Measurements from ENCODE around the gene DYNLL1.
"Not testable (repeated sequence)": the region's sequence is repeated elsewhere in the genome, so short reads cannot be mapped to it uniquely, and the experiment has no call there.

Gene DYNLL1

GRCh38 chr12:120495731-120496412 lies at the start of gene DYNLL1:
Gene DYNLL1 (plus strand): TSS chr12:120496113. CDS start chr12:120496422, 309 bp downstream.
- peak; percentile 99 for DNase-seq

- not testable (repeated sequence) for DNase-seq
Observed at GRCh38 chr12:120446844-120447178, 49.1 kb upstream of the DYNLL1 start.

GRCh38 chr12:120447992-120448391 lies 47.9 kb upstream of the DYNLL1 start:
- DNase-seq, result no peak

GRCh38 chr12:120452524-120452923 lies 43.4 kb upstream of the DYNLL1 start:
- DNase-seq, result not testable (repeated sequence)

GRCh38 chr12:120453060-120453750 lies 42.7 kb upstream of the DYNLL1 start:
- no peak for DNase-seq

- DNase-seq, result no peak
Observed at GRCh38 chr12:120453977-120454376, 41.9 kb upstream of the DYNLL1 start.

GRCh38 chr12:120455302-120455701 lies 40.6 kb upstream of the DYNLL1 start:
- no peak for DNase-seq

- DNase-seq, result no peak
Observed at GRCh38 chr12:120457133-120457532, 38.8 kb upstream of the DYNLL1 start.

GRCh38 chr12:120460157-120460556 lies 35.8 kb upstream of the DYNLL1 start:
- DNase-seq, result no peak

GRCh38 chr12:120462099-120462640 lies 33.7 kb upstream of the DYNLL1 start:
- DNase-seq, result no peak

GRCh38 chr12:120463712-120464111 lies 32.2 kb upstream of the DYNLL1 start:
- no peak for DNase-seq

- no peak for DNase-seq
Observed at GRCh38 chr12:120465756-120466155, 30.2 kb upstream of the DYNLL1 start.

GRCh38 chr12:120466560-120467315 lies 29.2 kb upstream of the DYNLL1 start:
- DNase-seq, result peak; percentile 64

GRCh38 chr12:120467439-120467838 lies 28.5 kb upstream of the DYNLL1 start:
- no peak for DNase-seq

- peak; percentile 68 for DNase-seq
Observed at GRCh38 chr12:120468325-120468820, 27.5 kb upstream of the DYNLL1 start.

GRCh38 chr12:120468821-120469449 lies 27.0 kb upstream of the DYNLL1 start:
- no peak for DNase-seq

GRCh38 chr12:120469450-120470149 lies 26.3 kb upstream of the DYNLL1 start, which contains the start of gene SRSF9:
Gene SRSF9 (minus strand): TSS chr12:120469748. CDS start chr12:120469609, 139 bp downstream.
- peak; percentile 99 for DNase-seq

GRCh38 chr12:120470150-120470784 lies 25.6 kb upstream of the DYNLL1 start:
- no peak for DNase-seq

GRCh38 chr12:120472521-120472920 lies 23.4 kb upstream of the DYNLL1 start:
- no peak for DNase-seq

GRCh38 chr12:120473807-120474615 lies 21.9 kb upstream of the DYNLL1 start:
- no peak for DNase-seq

GRCh38 chr12:120474616-120474960 lies 21.3 kb upstream of the DYNLL1 start:
- DNase-seq, result no peak

Data from activated CD8-positive, alpha-beta memory T cell treated with anti-CD3 and anti-CD28 coated beads, Interleukin-2, amount 50 U/mL, for 48 hours (primary cell).